ENCODE results near the gene TP53.

GRCh38 chr17:7720125-7720524 is 32.8 kb upstream of the TP53 start:
- TF ChIP-seq, protein P1, sequence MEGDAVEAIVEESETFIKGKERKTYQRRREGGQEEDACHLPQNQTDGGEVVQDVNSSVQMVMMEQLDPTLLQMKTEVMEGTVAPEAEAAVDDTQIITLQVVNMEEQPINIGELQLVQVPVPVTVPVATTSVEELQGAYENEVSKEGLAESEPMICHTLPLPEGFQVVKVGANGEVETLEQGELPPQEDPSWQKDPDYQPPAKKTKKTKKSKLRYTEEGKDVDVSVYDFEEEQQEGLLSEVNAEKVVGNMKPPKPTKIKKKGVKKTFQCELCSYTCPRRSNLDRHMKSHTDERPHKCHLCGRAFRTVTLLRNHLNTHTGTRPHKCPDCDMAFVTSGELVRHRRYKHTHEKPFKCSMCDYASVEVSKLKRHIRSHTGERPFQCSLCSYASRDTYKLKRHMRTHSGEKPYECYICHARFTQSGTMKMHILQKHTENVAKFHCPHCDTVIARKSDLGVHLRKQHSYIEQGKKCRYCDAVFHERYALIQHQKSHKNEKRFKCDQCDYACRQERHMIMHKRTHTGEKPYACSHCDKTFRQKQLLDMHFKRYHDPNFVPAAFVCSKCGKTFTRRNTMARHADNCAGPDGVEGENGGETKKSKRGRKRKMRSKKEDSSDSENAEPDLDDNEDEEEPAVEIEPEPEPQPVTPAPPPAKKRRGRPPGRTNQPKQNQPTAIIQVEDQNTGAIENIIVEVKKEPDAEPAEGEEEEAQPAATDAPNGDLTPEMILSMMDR (IDR thresholded peaks at IDR 0.05; ENCODE audit: poor library complexity, severe bottlenecking): no peak
- TF ChIP-seq MXI1 (conservative IDR thresholded peaks at IDR 0.05; ENCODE audit: poor library complexity, severe bottlenecking): no peak
- TF ChIP-seq RAD21 (conservative IDR thresholded peaks at IDR 0.05): no peak

Data from neural cell (in vitro differentiated cells).